Measurements from ENCODE around the gene DYNLT4. TPM values are rescaled to one million over a fixed set of nuclear protein-coding genes. Genes with fewer than 3 reads are reported as not detected.

DYNLT4 gene
- total and polyA plus RNA-seq, 2 donors (not counting 3 experiments of a cell fraction or from before 2014, with no cell fraction given), result 0.46 to 0.62 TPM

- no TSS peak for BruUV-seq (replicated peaks)
- CTCF ChIA-PET, result interaction anchor here (0.6 to 7.1 kb wide), 3 partner anchors 23 to 299 kb away, joined by 3 to 57 read pairs (median 9); partner anchors contain the start of gene PLK3
Measured at GRCh38 chr1:44822981-44823451, 15.9 kb upstream of the DYNLT4 start.

GRCh38 chr1:44822131-44822701 is 15.1 kb upstream of the DYNLT4 start:
- dilution Hi-C loops (cut with MboI; ENCODE audit: extremely low pct_ligation_motif_present, low sequenced_read_pairs), result no loop called here
- Histone ChIP-seq H3K9me1 (replicated peaks; ENCODE audit: control insufficient read depth, extremely low read depth, insufficient read depth, low read length) (no peaks in the 10 kb centered on the region), H3K4me2 (ENCODE audit: insufficient read depth, low read length) (no peak overlapping the region), H3K4me3 (replicated peaks in 1 of 3; ENCODE audit: insufficient read depth in 1 of 3, low read depth in 1 of 3, low read length in 3 of 3) (no peak overlapping the region), H3K9me3 (replicated peaks; ENCODE audit: control insufficient read depth, insufficient read depth, low read length) (no peaks in the 10 kb centered on the region), H3K36me3 (ENCODE audit: control insufficient read depth in 2 of 2, extremely low read depth in 1 of 2, insufficient read depth in 2 of 2, low read length in 2 of 2) (no peaks in the 10 kb centered on the region), H3K9ac (replicated peaks; ENCODE audit: extremely low read depth, insufficient read depth, low read length) (no peak overlapping the region), H3K79me2 (ENCODE audit: control insufficient read depth, insufficient read depth, low read length) (no peaks in the 10 kb centered on the region), H3K27ac (ENCODE audit: insufficient read depth, low read depth, low read length) (no peak overlapping the region), H3K27me3 (ENCODE audit: control insufficient read depth in 2 of 2, insufficient read depth in 2 of 2, low read length in 2 of 2) (no peaks in the 10 kb centered on the region), H4K20me1 (replicated peaks; ENCODE audit: control insufficient read depth, extremely low read depth, insufficient read depth, low read length) (no peaks in the 10 kb centered on the region), H2AFZ (ENCODE audit: low read depth, low read length) (no peak overlapping the region), H3K4me1 (ENCODE audit: control insufficient read depth, extremely low read depth, insufficient read depth, low read length) (peaks cover 10% of the 10 kb centered on the region)
- POLR2A ChIA-PET, result interaction anchor here (0.5 to 7.3 kb wide), 5 partner anchors 14 to 91 kb away, joined by 3 to 97 read pairs (median 4); partner anchors contain the start of genes BTBD19, DYNLT4, PLK3 and RPS8
- intact Hi-C loops (cut with micrococcal nuclease), result no loop called here
- CTCF ChIA-PET, result interaction anchor here (0.8 to 7.1 kb wide), 3 partner anchors 13 to 188 kb away, joined by 3 to 57 read pairs (median 6); partner anchors contain the start of genes BTBD19 and PLK3
- TF ChIP-seq FOS (IDR thresholded peaks at IDR 0.05; ENCODE audit: borderline replicate concordance, insufficient read depth, low read length) (no peak), MYC (IDR thresholded peaks at IDR 0.05; ENCODE audit: low read depth, low read length) (no peak), CTCF (IDR thresholded peaks at IDR 0.05; ENCODE audit: extremely low read depth in 1 of 2, insufficient read depth in 1 of 2, low read depth in 1 of 2, low read length in 2 of 2) (no peak), MAX (IDR thresholded peaks at IDR 0.05; ENCODE audit: insufficient read depth, insufficient read length) (no peak), JUN (IDR thresholded peaks at IDR 0.05; ENCODE audit: borderline replicate concordance, insufficient read depth, insufficient read length, low read depth) (no peak), POLR2AphosphoS5 (IDR thresholded peaks at IDR 0.05; ENCODE audit: insufficient read depth, low read depth, low read length) (no peak), GATA2 (IDR thresholded peaks at IDR 0.05; ENCODE audit: insufficient read depth, insufficient read length, low read depth, low read length) (no peak), POLR2A (IDR thresholded peaks at IDR 0.05; ENCODE audit: low read depth, low read length) (no peak), EZH2 (IDR thresholded peaks at IDR 0.05; ENCODE audit: borderline replicate concordance, low read depth, low read length, severe bottlenecking) (no peak)
- DNase-seq (ENCODE audit: low read depth, low spot score) (no peak), FAIRE-seq (no peak)
- no TSS peak for BruUV-seq (replicated peaks)

More at GRCh38 chr1:44822981-44823451, 15.9 kb upstream of the DYNLT4 start:
- TF ChIP-seq POLR2A (IDR thresholded peaks at IDR 0.05; ENCODE audit: low read depth, low read length), result no peak
- Histone ChIP-seq H3K27me3 (ENCODE audit: control insufficient read depth in 2 of 2, insufficient read depth in 2 of 2, low read length in 2 of 2) (no peaks in the 10 kb centered on the region), H4K20me1 (replicated peaks; ENCODE audit: control insufficient read depth, extremely low read depth, insufficient read depth, low read length) (no peaks in the 10 kb centered on the region), H3K36me3 (ENCODE audit: control insufficient read depth in 2 of 2, extremely low read depth in 1 of 2, insufficient read depth in 2 of 2, low read length in 2 of 2) (no peaks in the 10 kb centered on the region), H3K4me3 (replicated peaks in 1 of 3; ENCODE audit: insufficient read depth in 1 of 3, low read depth in 1 of 3, low read length in 3 of 3) (no peak overlapping the region), H3K79me2 (ENCODE audit: control insufficient read depth, insufficient read depth, low read length) (no peaks in the 10 kb centered on the region), H3K4me2 (ENCODE audit: insufficient read depth, low read length) (no peak overlapping the region), H3K9ac (replicated peaks; ENCODE audit: extremely low read depth, insufficient read depth, low read length) (no peak overlapping the region), H3K27ac (ENCODE audit: insufficient read depth, low read depth, low read length) (no peak overlapping the region), H2AFZ (ENCODE audit: low read depth, low read length) (no peak overlapping the region), H3K4me1 (ENCODE audit: control insufficient read depth, extremely low read depth, insufficient read depth, low read length) (peaks cover 10% of the 10 kb centered on the region), H3K9me1 (replicated peaks; ENCODE audit: control insufficient read depth, extremely low read depth, insufficient read depth, low read length) (no peaks in the 10 kb centered on the region), H3K9me3 (replicated peaks; ENCODE audit: control insufficient read depth, insufficient read depth, low read length) (no peaks in the 10 kb centered on the region)
- FAIRE-seq, result no peak
- dilution Hi-C loops (cut with MboI; ENCODE audit: extremely low pct_ligation_motif_present, low sequenced_read_pairs) (no loop called here), intact Hi-C loops (cut with micrococcal nuclease) (no loop called here)
- POLR2A ChIA-PET, result interaction anchor here (1.1 to 7.3 kb wide), 2 partner anchors 14 to 23 kb away, joined by 4 to 97 read pairs; partner anchors contain the start of genes BTBD19, DYNLT4 and PLK3
- DNase-seq (ENCODE audit: low read depth, low spot score), result no peak
